GM19351 (cell line): ENCODE data around the gene ANKRD26.
"Not testable (repeated sequence)": the region's sequence is repeated elsewhere in the genome, so short reads cannot be mapped to it uniquely, and the experiment has no call there.

ENCODE experiments used
- ATAC-seq: cut with Tn5 transposase; IDR thresholded peaks from one replicate; pipeline ENCODE4 v1.9.1; 2021; ENCODE audit warnings: mild to moderate bottlenecking, moderate library complexity; ENCODE audit not compliant: unreplicated experiment

Gene ANKRD26

DNA sequence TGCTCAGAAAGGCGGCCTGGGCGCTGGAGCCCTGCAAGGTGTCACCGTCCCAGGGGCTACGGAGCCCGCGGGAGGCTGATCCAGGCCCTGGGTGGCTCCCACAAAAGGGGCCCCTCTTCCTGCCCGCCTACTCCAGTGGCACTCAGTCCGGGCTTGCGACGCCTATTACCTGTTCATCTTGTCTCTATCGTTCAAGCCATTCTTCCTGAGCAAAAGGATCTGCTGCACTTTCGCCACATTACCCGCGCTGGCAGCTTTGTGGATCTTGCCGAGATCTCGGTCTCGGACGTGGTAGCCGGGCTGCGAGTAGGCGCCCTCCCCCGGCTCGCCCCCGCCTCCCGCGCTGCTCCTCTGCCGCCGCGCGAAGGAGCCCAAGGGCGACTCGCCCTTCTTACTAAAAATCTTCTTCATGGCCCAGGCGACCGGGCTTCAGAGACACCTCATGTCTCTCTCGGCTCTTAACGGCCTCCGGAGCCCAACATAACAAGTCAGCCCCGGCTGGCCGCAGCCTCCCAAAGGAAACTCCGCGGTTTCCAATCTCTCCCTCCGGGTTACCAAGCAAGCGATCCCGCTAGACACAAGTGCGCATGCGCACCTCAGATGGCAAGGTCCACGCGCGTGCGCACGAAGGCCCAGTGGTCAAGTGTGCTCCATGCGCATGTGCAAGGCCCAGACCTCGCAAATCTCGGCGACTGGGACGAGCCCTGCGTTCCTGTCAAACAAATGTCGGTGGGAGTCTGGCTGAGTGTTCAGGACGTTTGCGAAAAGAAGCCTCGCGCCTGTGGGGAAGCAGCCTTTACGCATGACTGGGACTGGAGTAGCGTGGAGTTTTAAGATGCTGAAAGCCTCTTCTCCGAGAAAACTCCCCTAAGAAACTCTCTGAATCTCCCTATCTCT is at the start of gene ANKRD26:
TSS of gene ANKRD26 (minus strand) at position 579 of the 897 bp plus-strand sequence. CDS start at position 411, 168 bp downstream.
- peak; percentile 79 for ATAC-seq

DNA sequence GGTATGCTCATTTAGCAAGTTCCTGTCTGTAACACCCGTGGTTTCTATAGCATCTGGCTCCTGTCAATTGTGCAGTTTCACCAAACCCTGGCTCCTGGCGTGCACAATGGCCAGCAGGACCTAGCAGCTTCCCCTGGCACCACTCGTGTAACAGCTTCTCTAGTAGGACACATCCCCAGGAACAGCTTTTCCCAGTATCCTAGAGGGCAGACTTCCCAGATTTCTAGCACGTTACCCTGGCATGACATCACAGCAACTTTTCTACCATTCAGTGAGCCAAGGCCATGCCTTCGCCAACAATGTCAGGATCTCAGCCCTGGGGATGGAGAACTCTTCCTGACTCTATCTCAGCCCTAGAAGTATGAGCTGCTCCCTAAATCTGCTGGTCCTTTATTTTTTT is 47.4 kb upstream of the ANKRD26 start:
- no peak for ATAC-seq

DNA sequence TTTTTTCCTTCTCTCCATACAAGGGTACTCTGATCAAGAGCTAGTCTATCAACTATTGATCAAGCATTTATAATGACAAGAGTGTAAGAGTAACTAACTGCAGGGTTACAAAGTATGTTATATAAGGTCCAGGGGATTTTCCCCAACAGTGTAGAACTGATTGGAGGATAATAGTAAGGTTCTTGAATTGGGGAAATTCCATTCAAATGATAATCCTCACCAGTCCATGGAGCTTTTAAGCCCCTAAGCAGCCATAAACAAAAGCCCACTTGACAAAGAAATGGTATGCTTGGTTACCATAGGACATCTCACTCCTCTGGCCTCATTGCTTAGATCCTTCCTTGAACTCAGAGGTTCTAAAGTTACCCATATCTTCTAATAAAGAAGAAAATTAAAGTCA is 45.6 kb upstream of the ANKRD26 start:
- ATAC-seq: no peak

DNA sequence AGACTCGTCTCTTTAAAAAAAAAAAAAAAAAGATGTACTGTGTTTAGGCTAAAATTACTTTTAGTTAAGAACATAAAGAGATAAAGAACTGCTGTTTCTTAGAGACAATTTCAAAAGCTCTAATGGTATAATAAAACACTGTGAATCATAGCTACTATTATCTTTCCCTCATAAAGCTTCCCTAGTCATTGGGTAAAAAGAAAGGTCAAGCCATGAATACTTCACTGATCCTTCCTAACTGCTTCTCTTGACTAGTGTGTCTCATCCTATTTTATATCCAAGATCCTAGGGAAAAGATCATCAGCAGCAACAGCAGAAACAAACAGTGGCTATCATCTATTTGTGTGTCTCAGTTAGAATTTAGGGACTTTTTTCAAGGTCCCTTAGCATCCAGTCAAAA is 43.4 kb upstream of the ANKRD26 start:
- ATAC-seq: no peak

DNA sequence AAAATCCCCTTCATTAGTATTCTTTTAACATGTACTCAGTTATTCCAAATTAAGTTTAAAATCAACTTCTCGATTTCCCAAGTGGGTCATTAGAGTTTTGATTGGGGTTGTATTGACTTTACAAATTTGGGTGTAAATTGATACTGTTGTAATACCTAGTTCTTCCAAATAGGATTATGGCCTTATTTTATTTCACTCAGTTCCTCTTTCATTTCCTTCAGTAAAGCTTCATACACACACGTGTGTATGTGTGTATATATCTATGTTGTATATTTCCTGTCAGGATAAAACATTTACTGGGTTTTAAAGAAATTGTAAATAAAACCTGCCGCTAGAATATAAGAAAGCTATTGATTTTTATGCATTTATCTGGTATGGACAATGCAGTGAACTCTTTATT is 38.0 kb upstream of the ANKRD26 start:
- ATAC-seq: no peak

DNA sequence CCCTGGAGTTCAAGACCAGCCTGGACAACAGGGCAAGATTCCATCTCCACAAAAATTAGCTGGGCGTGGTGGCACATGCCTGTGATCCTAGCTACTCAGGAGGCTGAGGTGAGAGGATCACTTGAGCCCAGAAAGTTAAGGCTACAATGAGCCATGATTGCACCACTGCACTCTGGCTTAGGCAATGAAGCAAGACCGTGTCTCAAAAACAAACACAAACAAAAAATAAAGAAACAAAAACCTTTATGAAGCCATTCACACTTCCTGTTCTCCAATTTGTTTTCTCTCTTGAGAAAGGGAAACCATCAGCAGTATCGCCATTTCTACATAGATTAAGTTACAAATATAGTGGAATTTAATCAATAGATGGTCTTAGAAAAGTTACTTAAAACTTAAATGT is 34.1 kb upstream of the ANKRD26 start:
- no peak for ATAC-seq

DNA sequence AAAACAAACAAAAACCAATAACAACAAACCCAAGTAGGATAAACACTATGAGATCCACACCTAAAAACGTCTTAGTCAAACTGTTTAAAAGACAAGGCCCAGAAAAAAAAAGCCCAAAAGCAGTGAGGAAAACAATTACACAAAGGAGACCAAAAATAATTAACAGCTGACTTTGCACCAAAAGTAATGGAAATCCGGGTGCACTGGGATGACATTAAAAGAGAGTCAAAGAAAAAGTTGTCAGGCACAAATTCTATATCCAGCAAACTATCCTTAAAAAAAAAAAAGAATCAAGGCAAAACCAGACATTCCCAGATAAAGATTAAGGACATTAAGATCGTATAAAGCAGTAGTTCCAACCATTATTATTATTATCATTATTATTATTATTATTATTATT is 7.9 kb upstream of the ANKRD26 start:
- ATAC-seq: no peak

DNA sequence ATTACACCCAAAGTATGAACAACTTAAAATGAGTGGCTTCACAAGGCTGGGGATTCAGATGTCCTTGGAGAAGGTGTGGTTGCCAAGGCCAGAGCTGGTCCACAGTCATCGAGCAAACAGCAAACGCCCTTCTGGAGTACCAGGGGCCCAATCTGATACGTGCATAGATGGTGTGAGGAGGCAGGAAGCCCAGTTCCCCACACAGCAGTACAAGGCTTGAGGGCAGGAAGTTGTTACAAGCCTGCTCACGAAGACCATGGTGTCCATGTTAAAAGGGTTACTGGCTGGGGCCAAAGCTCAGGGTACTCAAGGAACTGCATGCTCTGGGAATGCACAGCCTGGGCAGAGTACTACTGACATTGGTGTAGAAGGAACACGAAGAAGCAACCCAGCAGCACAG is 4.6 kb upstream of the ANKRD26 start:
- no peak for ATAC-seq

DNA sequence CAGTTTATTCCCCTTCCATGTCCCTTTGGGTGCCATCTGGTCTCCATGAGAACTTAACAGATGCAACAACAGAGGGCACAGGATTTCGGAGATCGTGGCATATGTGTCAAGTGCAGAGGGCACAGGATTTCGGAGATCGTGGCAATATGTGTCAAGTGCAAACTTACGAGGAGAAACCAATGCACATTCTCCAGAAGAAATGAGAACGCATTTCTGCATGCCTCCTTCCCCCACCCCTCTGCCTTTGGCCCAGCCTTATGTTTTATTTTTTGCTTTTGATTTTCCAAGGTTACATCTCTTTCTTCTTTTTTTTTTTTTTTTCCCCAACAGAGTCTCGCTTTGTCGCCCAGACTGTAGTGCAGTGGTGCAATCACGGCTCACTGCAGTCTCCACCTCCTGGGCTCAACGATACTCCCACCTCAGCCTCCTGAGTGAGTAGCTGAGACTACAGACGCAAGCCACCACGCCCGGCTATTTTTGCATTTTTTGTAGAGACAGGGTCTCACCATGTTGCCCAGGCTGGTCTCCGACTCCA is 586 bp upstream of the ANKRD26 start:
- ATAC-seq: no peak

DNA sequence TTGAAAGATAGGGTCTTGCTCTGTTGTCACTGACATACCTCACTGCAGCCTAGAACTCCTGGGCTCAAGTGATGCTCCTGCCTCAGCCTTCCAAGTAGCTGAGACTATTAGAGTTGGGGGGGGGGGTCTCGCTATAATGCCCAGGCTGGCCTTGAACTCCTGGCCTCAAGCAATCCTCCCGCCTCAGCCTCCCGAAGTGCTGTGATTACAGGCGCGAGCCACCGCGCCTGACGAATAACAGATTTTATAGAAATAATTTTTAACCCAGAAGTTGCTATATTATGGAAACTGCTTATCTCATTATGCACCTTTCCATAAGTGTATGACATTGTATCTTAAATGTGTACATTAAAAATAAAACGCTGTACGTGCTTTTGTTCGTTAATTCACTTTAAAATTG is 846 bp downstream of the ANKRD26 start:
- ATAC-seq: no peak

DNA sequence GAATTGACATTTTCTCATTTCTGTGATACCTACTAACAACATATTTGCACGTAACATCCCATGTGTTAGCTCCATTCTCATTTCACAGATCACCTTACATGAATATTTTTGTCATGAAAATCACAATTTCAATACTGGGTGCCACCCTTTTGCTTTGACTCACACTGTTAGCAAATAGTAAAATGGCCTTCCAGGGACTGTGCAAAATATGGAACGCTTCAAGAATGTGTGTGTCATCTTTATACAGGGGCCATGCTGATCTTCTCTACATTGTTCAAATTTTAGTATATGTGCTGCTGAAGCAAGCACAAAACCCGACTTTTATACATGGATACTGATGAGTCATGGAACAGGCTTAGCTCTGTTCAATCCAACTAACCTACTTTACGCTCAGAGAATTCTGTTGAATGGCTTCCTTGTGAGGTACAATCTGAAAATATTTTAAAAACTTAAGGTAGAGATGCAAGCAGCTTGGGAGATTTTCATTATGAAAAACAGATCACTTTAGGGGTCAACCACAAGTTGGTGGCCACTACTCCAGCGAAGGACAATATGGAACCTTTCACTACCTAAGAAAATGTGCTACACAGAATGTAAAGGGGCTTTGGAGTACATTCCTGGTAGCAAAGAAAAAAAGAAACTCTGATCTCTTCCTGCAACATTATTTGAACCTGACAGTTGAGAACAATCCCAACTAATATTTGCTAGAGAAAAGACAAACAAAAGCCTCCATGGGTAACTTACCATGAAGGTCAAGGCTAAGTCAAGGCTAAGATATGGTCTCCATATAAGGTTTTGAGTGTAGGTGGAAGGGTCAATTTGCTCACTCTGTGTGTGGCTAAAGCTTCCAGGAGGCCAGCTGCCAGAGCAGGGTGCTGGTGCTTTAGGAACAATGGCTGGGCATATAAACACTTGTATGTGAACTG is 11.9 kb downstream of the ANKRD26 start:
- no peak for ATAC-seq

DNA sequence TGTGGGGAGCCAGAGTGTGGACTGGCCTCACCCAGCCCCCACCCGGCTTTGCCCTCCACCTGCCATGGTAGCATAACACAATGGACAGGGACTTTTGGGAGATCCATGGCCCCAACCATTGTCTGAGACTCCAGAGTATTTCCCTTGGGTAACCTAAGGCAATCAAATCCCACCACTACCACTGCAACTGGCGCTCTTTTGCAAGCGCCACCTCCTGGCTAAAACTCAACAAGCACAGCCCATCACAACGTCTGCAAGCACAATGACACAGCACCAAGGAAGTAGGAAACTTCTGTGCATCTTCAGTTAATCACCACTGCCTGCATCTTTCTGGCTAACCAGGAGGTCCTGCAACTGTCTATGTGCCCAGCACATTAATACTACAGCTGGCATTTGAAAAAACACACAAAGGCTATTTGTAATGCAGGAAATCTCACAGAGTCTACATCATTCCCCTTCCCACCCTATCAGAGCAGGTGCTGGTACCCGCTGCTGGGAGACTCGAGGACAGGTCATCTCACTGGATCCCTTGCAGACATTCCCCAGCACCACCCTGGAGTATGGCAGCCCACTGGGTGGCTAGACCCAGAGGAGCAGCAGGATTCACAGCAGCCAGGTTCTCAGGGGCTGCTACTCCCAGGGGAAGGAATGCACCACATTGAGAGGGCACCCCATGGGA is 27.7 kb downstream of the ANKRD26 start:
- no peak for ATAC-seq

DNA sequence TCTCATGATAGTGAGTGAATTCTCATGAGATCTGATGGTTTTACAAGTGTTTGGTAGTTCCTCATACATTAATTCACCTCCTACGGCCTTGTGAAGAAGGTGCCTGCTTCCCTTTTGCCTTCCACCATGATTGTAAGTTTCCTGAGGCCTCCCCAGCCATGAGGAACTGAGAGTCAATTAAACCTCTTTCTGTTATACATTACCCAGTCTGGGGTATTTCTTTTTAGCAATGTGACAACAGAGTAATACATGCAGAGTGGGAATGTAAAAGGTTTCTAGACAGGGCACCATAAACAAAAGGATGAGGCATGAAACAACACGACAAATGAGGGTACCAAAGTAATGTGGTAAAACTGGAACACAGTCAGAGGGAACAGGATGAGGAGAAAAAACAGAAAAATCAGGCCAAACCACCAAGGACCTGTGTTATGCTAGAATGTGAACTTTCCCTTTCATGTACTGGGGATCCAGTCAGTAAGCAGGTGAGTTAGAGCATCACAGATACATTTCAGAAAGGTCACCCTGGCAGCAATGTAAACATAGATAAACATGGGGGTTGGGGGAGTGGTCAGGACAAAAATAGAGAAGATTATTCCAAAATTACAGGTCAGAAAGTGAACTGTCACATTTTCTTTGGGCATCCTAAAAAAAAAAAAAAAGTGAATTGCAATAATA is 31.9 kb downstream of the ANKRD26 start:
- no peak for ATAC-seq

DNA sequence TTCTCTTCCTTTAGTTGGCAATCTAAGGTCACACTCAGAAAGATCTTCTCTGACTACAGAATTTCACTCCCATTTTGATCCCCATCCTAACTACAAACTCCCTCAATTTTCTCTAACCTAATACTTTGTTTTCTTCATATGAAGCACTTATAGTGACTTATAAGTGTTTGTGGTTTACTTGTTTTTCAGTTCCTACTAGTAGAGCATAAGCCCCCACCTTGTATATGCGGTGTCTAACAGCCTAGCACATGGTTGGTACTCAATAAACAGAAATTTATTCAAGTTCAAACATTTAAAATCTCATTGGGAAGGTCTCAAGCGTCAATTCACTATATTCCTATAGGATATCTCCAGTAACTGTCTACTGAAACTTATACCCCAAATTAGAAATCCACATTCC is 35.2 kb downstream of the ANKRD26 start:
- no peak for ATAC-seq

DNA sequence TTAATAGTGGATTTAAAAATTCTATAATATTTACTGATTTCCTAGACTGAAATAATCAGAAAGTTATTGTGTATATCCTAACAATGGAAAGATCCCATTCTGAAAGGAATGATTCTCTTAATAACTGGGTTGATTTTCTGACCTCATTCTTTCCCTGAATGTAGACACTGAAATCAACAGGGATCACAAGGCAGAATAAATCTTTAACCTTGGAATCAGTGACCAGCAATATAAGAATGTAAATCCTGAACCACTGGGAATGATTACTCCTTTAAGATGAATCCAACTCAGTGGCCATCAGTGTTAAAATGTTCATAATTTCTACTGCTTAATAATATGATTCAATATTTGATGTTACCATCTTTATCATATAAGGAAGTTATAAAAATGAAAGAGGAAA is 47.6 kb downstream of the ANKRD26 start:
- no peak for ATAC-seq

DNA sequence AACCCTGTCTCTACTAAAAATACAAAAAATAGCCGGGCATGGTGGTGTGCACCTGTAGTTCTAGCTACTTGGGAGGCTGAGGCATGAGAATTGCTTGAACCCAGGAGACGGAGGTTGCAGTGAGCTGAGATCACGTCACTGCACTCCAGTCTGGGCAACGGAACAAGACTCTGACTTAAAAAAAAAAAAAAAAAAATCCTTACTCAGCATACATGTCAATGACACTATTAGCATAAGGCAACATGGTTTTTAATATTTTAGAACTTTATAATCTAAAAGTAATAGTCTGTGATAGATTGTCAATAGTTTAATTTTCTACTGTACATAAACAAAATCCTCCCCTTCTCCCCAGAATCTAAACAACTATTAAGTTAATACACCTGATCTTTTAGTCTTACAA is 55.0 kb downstream of the ANKRD26 start:
- not testable (repeated sequence) for ATAC-seq

DNA sequence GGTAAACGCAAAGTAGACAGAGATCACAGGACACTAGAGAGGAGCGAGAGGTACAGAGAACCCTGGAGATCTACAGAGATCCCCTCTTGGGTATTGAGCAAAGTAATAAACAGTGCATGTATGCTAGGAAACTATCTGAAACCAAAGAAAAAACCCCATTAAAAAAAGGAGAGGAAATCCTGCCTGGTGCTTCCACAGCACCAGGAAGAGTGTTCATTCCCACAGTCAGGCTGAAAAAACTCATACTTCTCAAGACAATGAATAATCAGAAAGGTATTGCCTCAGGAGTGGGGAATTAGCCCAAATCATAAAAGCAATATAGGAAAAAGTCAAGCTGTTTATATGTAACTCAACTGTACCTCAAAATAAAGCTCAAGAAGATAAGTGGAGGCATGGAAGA is 59.1 kb downstream of the ANKRD26 start:
- ATAC-seq: no peak

DNA sequence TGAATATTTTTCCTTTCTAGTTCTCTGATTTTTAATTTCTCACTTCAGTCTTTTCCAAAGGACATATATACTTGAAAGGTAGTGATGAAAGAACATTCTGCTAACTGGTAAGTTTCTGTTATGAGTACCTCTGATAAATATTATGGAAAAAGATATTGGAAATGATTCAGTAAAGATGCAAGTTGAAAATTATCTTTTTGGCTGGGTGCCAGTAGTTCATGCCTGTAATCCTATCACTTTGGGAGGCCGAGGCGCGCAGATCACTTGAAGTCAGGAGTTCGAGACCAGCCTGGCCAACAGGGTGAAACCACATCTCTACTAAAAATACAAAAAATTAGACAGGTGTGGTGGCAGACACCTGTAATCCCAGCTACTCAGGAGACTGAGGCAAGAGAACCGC is 62.1 kb downstream of the ANKRD26 start:
- ATAC-seq: no peak

DNA sequence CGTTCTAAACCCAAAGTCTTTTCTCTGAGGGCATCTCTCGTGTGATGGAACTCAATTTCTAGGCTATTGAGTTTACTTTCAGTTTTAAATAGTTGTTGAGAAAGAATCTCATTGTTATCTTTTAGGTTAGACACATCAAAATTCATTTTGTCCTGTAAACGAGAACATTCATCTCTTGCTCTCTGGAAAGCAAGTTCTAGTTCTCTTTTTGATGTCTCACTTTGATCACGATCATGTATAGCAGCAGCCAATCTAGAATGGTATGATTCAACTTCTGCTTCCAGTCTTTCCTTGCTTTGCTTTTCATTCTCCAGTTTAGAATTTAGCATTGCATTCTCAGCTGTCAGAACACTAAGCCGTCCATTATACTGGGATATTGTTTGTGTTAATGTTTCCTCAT is 65.1 kb downstream of the ANKRD26 start:
- no peak for ATAC-seq

DNA sequence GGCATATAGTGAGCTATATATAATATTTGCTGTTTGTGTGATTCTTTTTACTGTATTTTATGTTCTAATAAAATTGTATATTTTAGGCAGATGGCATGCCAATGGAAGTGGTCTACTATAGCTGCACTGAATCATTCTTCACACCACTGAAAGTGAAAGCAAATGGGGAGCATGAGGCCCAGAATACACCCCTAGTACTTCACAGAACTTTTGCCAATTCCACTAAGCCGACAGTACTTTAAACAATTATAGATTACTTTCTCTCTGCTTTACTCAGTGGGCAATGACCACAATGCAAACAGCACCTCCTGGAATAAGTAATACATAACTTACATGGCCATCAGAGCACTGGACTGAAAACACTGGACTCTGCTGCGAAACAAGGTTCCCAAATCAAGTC is 70.2 kb downstream of the ANKRD26 start:
- no peak for ATAC-seq
